Caco-2 (cell line): Measurements from ENCODE around the gene ADA. TPM values are rescaled to one million over a fixed set of nuclear protein-coding genes. Genes with fewer than 3 reads are reported as not detected.

Experiments used
- BruUV-seq: library from RNA; stranded (reverse); fragments of 400-500 nt; replicated peaks from 2 replicates; lab custom pipeline; 2021; lab: Mats Ljungman, UMichigan
- CTCF ChIA-PET: fragments of 300-600 bp; sonication (Branson Sonifier 250); formaldehyde crosslinking; loops from one replicate; lab custom pipeline; 2022; ENCODE audit warnings: antibody characterized with exemption; lab: Charles Lee
- POLR2A ChIA-PET: fragments of 300-600 bp; sonication (Branson Sonifier 250); formaldehyde crosslinking; loops from one replicate; lab custom pipeline; 2022; ENCODE audit warnings: antibody characterized with exemption; lab: Charles Lee
- DNase-seq, 2 experiments: peaks; one replicate each; pipeline versions ENCODE4 v3.0.0 to v3.0.0-alpha.2; 2020 to 2022
- H3K27me3 ChIP-seq: replicated peaks from 2 replicates; pipeline ENCODE4 v1.6.0; 2011; ENCODE audit warnings: low read length; ENCODE audit not compliant: control insufficient read depth, insufficient read depth
- H3K36me3 ChIP-seq: 2 replicates; pipeline ENCODE4 v1.5.1; 2011; ENCODE audit warnings: low read length; ENCODE audit not compliant: control insufficient read depth, insufficient read depth
- H3K4me1 ChIP-seq: fragments of 250-450 bp; sonication (Bioruptor Pico); 2 replicates; pipeline ENCODE4 v1.5.1; 2020; ENCODE audit warnings: mild to moderate bottlenecking
- H3K4me3 ChIP-seq: 2 replicates; pipeline ENCODE4 v1.5.1; 2011; ENCODE audit warnings: low read depth, mild to moderate bottlenecking, control low read depth, low read length
- H3K9me3 ChIP-seq: fragments of 250-450 bp; sonication (Bioruptor Pico); 2 replicates; pipeline ENCODE4 v1.5.1; 2020; ENCODE audit warnings: mild to moderate bottlenecking, moderate library complexity
- H3K27ac Mint-ChIP-seq: one replicate; pipeline ENCODE4 v1.8.0; 2022; ENCODE audit warnings: mixed read lengths; ENCODE audit not compliant: unreplicated experiment
- H3K27me3 Mint-ChIP-seq: one replicate; pipeline ENCODE4 v1.8.0; 2022; ENCODE audit warnings: mixed read lengths; ENCODE audit not compliant: insufficient read depth, unreplicated experiment
- H3K36me3 Mint-ChIP-seq: one replicate; pipeline ENCODE4 v1.8.0; 2022; ENCODE audit warnings: mild to moderate bottlenecking, mixed read lengths; ENCODE audit not compliant: insufficient read depth, unreplicated experiment
- H3K4me1 Mint-ChIP-seq: one replicate; pipeline ENCODE4 v1.8.0; 2022; ENCODE audit warnings: low read depth, mixed read lengths; ENCODE audit not compliant: unreplicated experiment
- H3K4me3 Mint-ChIP-seq: one replicate; pipeline ENCODE4 v1.8.0; 2022; ENCODE audit warnings: mild to moderate bottlenecking, moderate library complexity, mixed read lengths; ENCODE audit not compliant: unreplicated experiment
- H3K9me3 Mint-ChIP-seq: one replicate; pipeline ENCODE4 v1.8.0; 2022; ENCODE audit warnings: mixed read lengths; ENCODE audit not compliant: unreplicated experiment
- CTCF ChIP-seq, 2 experiments: fragments of 200-600 bp in 1 of 2; IDR thresholded peaks; 1 replicate in 1 of 2; 2 replicates in 1 of 2; pipeline versions ENCODE4 v1.5.1 to v1.8.0; 2011 to 2022; ENCODE audit warnings: antibody characterized with exemption in 1 of 2, control low read depth in 1 of 2, inconsistent platforms in 1 of 2, low read depth in 1 of 2, low read length in 1 of 2, mild to moderate bottlenecking in 1 of 2, moderate library complexity in 1 of 2; ENCODE audit not compliant: insufficient read depth in 1 of 2, severe bottlenecking in 1 of 2, unreplicated experiment in 1 of 2
- intact Hi-C: fragments of 100-400 bp; cut with micrococcal nuclease; formaldehyde crosslinking; loops from one replicate; pipeline ENCODE4 v1.10.0; 2022; ENCODE audit not compliant: unreplicated experiment
- total RNA-seq: library from RNA; stranded (reverse); gene quantifications from 2 replicates; pipeline ENCODE4 v1.2.3, GENCODE V29; 2022

The ADA gene
- total RNA-seq, 1 experiment from 2014 or later, result 21.1 TPM

- BruUV-seq, result no TSS peak
- Histone ChIP-seq H3K4me1 (peaks cover 32% of the 10 kb centered on the region), H3K4me3 (no peak overlapping the region), H3K27me3 (no peaks in the 10 kb centered on the region), H3K9me3 (no peaks in the 10 kb centered on the region), H3K36me3 (peaks cover 1% of the 10 kb centered on the region; the same call in 1 of the 2 replicates)
- Mint-ChIP-seq H3K27ac (no peak overlapping the region), H3K36me3 (no peaks in the 10 kb centered on the region), H3K4me3 (no peak overlapping the region), H3K27me3 (no peaks in the 10 kb centered on the region), H3K4me1 (peaks cover 24% of the 10 kb centered on the region), H3K9me3 (no peaks in the 10 kb centered on the region)
- POLR2A ChIA-PET, result interaction anchor here (0.6 kb wide), 1 partner anchor 269 kb away, joined by 3 read pairs; no protein-coding TSS in a partner anchor
- no peak for DNase-seq
- intact Hi-C loops, result no loop called here
- TF ChIP-seq CTCF (IDR thresholded peaks at IDR 0.05; ENCODE audit: insufficient read depth in 1 of 2, low read depth in 1 of 2, low read length in 1 of 2, severe bottlenecking in 1 of 2, unreplicated experiment in 1 of 2), result no peak
- CTCF ChIA-PET, result no interaction called here
Measured at GRCh38 chr20:44585057-44585963, 66.2 kb downstream of the ADA start.

DNA sequence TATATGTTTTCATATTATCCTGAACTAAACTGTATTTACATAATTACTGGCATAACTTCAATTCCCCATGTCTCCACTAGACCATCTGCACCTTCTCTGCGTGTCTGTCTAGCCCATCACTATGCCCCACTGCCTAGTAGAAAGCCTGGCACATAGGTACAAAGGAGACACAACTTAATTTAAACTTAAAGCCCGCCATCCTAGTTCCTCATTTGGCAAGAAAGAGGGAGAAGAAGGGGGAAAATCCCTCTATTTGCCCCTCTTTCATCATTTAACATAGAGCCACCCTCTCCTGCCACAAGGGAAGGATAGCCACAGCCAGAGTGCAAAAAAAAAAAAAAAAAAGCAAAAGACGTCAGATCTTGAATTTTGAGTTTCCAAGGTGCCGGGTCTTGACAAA, 67.3 kb downstream of the ADA start:
- no peak for TF ChIP-seq CTCF (IDR thresholded peaks at IDR 0.05; ENCODE audit: insufficient read depth in 1 of 2, low read depth in 1 of 2, low read length in 1 of 2, severe bottlenecking in 1 of 2, unreplicated experiment in 1 of 2)
- Mint-ChIP-seq H3K4me3 (no peak overlapping the region), H3K9me3 (no peaks in the 10 kb centered on the region), H3K36me3 (no peaks in the 10 kb centered on the region), H3K27ac (no peak overlapping the region), H3K4me1 (peaks cover 18% of the 10 kb centered on the region), H3K27me3 (no peaks in the 10 kb centered on the region)
- H3K36me3 ChIP-seq, result peaks cover 1% of the 10 kb centered on the region; the same call in 1 of the 2 replicates
- H3K4me1 ChIP-seq, result peaks cover 21% of the 10 kb centered on the region
- H3K9me3 ChIP-seq, result no peaks in the 10 kb centered on the region
- no peaks in the 10 kb centered on the region for H3K27me3 ChIP-seq
- no TSS peak for BruUV-seq
- H3K4me3 ChIP-seq, result no peak overlapping the region
- ChIA-PET CTCF (no interaction called here), POLR2A (no interaction called here)
- intact Hi-C loops, result no loop called here
- DNase-seq, result no peak

GRCh38 chr20:44583157-44583556, 68.3 kb downstream of the ADA start:
- H3K36me3 ChIP-seq, result peaks cover 1% of the 10 kb centered on the region; the same call in 1 of the 2 replicates
- no TSS peak for BruUV-seq
- intact Hi-C loops, result no loop called here
- H3K27ac Mint-ChIP-seq, result no peak overlapping the region
- no peak overlapping the region for H3K4me3 ChIP-seq
- POLR2A ChIA-PET, result no interaction called here
- CTCF ChIA-PET, result interaction anchor here (0.6 to 0.9 kb wide), 2 partner anchors 20 to 27 kb away, joined by 3 read pairs; no protein-coding TSS in a partner anchor
- H3K9me3 Mint-ChIP-seq, result peaks cover 7% of the 10 kb centered on the region
- H3K27me3 ChIP-seq, result no peaks in the 10 kb centered on the region
- peaks cover 15% of the 10 kb centered on the region for H3K4me1 Mint-ChIP-seq
- TF ChIP-seq CTCF (IDR thresholded peaks at IDR 0.05; ENCODE audit: insufficient read depth in 1 of 2, low read depth in 1 of 2, low read length in 1 of 2, severe bottlenecking in 1 of 2, unreplicated experiment in 1 of 2), result no peak
- no peaks in the 10 kb centered on the region for H3K36me3 Mint-ChIP-seq
- H3K27me3 Mint-ChIP-seq, result no peaks in the 10 kb centered on the region
- no peak overlapping the region for H3K4me3 Mint-ChIP-seq
- DNase-seq, result no peak
- peaks cover 15% of the 10 kb centered on the region; the same call in 1 of the 2 replicates for H3K4me1 ChIP-seq
- no peaks in the 10 kb centered on the region for H3K9me3 ChIP-seq
